GM18951 (cell line): ENCODE measurements around the gene COL11A1.
"Not testable (repeated sequence)": the region's sequence is repeated elsewhere in the genome, so short reads cannot be mapped to it uniquely, and the experiment has no call there.

Experiments
- POLR2A ChIP-seq: IDR thresholded peaks from 4 replicates; pipeline ENCODE4 v1.6.1; 2011; ENCODE audit warnings: mild to moderate bottlenecking; ENCODE audit not compliant: insufficient read length, insufficient read depth; ENCODE audit errors: extremely low read depth
- in situ Hi-C: fragments of 300-500 bp; cut with MboI; formaldehyde crosslinking; loops from one replicate; pipeline ENCODE4 v1.12.0; 2022; ENCODE audit warnings: low sequenced_read_pairs, mixed read lengths, inconsistent platforms; ENCODE audit not compliant: unreplicated experiment

COL11A1 gene

DNA sequence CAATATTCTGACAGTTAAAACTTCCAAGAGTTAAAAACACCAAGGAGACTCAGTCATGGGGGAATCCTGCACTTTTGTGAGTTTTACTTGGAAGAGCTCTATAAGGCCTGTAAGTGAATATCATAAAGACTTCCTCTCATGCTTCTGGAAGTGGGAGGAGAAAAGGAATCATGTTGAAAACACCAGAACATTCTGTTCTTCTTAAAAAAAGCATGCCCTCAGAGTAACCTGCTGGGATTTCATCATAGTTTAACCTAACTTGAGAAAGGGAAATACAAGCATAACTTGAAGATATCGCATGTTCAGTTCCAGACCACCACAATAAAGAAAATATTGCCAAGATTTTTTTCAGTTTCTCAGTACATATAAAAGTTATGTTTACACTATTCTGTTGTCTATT, 51.9 kb downstream of the COL11A1 start:
- in situ Hi-C loops, result no loop called here

DNA sequence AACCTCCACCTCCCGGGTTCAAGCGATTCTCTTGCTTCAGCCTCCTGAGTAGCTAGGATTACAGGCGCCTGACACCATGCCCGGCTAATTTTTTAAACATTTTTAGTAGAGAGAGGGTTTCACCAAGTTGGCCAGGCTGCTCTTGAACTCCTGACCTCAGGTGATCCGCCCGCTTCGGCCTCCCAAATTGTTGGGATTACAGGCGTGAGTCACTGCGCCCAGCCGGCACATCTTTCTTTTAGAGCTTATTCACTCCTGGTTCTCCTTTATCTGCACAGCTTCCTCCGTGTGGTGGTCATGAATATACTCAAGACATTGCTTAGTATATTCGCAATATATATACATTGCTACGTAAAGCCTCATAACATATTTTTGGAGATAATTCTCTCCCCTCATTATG, 80.2 kb downstream of the COL11A1 start:
- in situ Hi-C loops, result not testable (repeated sequence)

More for the DNA sequence above, 51.9 kb downstream of the COL11A1 start:
- TF ChIP-seq POLR2A, result no peak

DNA sequence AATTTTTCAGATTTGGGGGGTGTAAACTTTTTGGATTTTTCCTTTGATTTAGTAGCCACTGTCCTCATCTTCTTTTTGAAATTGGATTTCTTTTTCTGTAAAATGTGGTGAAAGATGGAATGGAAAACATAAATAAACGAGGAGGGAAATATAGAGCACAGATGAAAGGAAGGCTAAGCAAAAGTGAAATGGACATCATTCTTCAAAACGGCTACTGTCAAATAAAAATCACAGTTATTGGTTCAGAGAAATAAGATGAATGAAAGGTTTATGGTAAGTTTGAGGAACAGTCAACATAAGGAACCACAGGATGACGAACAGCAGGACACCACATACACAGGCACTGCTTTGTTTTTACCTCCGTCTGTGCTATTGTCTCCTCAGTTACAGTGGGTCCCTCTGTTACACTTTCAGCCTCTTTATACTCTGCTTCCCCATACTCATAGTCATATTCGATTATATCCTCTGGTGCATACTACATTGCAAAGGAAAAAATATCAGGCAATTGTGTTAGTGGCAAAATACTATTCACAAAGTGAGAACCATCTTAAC, 82.4 kb downstream of the COL11A1 start:
- in situ Hi-C loops, result no loop called here
- TF ChIP-seq POLR2A, result no peak

DNA sequence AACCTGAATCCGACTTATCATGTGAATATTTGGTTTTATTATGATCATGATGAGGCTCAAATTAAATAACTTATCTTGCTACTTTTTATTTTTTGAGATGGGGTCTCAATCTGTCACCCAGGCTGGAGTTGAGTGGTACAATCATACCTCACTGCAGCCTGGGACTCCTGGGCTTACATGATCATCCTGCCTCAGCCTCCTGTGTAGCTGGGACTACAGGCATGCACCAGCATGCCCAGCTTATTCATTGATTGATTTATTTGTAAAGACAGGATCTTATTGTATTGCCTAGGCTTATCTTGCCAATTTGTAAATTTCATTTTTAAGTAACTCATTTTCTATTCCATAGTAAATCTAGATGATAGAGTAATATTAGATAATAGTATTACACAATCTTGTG, 84.3 kb downstream of the COL11A1 start:
- in situ Hi-C loops, result no loop called here
- TF ChIP-seq POLR2A, result no peak

DNA sequence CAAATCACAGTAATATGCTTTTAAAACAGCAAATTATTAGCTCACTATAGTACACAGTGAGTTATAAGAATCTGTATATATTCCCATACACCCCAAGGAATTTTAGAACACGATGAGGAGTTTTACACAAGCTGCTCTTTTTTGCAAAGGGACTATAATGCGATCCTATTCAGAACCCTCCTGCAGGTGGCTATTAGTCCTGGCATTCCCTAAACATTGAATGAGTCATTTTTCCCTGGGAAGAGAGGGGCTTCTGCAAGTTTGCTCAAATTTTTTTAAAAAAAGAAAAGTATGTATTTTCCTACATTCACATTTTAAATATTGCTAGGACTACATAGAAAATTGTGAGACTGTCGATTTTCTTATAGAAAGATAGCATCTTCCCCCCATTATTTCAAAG, 106.3 kb downstream of the COL11A1 start:
- TF ChIP-seq POLR2A, result no peak
- in situ Hi-C loops, result no loop called here

DNA sequence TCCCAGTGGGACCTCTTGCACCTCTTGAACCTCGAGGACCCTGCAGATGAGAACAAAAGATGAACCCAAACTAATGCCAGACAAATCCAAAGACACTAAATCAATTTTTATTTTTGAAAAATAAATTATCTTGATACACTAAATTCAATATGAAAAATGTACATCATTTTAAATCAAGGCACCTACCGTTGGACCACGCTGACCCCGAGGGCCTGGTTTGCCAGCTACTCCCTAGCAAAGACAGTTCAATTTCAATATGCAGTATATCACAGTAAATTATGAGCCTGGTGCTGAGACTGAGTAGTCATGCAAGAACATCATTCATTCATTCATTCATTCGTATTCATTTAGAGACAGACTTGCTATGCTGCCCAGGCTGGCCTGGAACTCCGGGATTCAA, 129.4 kb downstream of the COL11A1 start:
- in situ Hi-C loops, result no loop called here
- TF ChIP-seq POLR2A, result no peak

DNA sequence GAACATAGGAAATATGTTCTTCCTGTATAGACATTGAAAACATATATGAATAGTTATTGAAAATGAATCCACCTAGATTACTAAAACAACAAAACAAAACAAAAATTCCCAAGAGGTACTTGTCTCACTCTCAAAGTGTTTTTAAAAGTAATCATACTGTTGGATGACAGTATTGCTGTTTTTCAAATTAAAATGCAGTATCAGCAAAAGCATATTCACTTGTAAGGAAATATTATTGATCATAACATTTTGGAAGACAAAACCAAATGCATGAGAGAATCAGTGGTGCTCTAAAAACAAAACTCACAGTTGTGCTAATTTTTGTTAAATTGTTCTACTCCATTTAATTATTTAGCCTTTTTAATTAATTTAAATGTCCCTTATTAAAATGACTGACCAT, 131.0 kb downstream of the COL11A1 start:
- TF ChIP-seq POLR2A, result no peak
- in situ Hi-C loops, result no loop called here

DNA sequence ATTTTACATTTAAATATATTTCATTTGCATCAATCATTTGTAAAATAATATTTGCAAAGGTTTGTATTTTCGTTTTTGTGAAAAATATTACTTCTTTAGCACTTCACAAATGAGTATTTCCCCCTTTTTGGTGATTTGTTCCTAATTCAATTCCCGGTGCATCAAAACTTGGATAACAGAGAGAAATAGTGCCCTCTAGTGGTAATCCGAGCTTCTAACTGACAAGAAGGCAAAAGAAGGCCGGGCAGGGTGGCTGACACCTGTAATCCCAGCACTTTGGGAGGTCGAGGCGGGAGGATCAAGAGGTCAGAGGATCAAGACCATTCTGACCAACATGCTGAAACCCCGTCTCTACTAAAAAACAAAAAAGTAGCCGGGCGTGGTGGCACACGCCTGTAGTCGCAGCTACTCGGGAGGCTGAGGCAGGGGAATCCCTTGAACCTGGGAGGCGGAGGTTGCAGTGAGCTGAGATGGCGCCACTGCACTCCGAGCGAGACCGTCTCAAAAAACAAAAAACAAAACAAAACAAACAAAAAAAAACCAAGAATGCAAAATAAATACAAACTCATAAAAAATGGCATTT, 137.7 kb downstream of the COL11A1 start:
- no peak for TF ChIP-seq POLR2A
- in situ Hi-C loops, result no loop called here

DNA sequence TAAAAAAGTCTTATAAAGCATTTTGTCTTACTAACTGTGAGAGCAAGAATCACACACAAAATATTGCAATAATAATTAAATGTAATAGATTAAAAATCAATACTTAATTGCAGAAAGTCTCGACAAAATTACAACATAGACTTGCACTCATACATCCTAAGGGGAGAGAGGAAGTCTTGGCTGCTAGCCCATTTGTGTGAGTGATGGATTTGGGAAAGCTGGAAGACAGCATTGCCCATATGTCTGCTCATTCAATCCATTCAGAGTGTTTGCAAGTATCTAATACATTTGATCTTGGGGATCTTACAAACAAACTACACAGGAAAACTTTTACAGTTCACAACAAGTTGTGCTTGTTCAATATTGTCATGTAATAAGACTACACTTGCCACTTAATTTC, 140.5 kb downstream of the COL11A1 start:
- no peak for TF ChIP-seq POLR2A
- in situ Hi-C loops, result no loop called here

DNA sequence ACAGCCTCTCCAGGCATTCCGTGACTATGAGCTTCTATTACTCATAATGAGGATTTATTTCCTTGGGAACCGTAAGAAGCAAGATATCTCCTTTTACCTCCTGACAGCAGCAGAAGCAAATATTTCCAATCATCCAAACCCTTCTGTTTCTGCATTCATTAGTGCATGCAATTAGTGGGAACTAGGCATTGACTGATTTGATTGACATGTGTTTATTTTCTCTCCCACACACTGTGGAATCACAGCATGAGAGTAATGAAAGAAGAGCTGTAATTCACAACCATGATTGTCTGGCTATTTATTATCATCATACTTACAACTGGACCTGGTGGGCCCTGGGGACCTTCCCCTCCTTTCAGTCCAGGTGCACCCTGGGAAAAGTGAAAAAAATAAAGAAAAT, 146.8 kb downstream of the COL11A1 start:
- no peak for TF ChIP-seq POLR2A
- in situ Hi-C loops, result no loop called here

DNA sequence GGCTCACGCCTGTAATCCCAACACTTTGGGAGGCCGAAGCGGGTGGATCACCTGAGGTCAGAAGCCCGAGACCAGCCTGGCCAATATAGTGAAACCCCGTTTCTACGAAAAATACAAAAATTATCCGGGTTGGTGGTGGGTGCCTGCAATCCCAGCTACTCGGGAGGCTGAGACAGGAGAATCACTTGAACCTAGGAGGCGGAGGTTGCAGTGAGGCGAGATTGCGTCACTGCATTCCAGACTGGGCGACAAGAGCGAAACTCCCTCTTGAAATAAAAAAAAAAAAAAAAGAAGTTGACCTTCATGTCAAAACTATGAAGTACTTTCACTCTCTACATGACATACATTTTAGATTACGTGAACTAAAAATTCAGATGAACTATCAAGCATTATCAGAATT, 153.7 kb downstream of the COL11A1 start:
- in situ Hi-C loops, result no loop called here
- TF ChIP-seq POLR2A, result no peak

DNA sequence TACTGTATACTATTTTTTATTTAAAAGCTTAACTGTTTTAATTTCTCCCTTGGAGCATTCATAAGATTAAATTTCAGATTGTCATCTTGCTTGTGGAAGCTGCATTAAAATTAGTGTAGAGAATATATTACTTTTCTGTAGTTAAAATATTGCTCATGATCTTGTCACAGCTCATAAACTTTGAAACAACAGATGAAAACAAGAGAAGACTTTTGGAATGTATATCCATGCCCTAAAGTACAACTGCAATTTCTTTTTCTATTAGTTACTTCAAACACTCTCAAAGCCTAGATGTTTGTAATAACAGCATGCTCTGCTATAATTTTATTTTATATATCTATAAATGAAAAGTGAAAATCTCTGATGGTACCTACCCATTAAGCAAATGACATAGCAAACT, 155.9 kb downstream of the COL11A1 start:
- in situ Hi-C loops, result no loop called here
- TF ChIP-seq POLR2A, result no peak

DNA sequence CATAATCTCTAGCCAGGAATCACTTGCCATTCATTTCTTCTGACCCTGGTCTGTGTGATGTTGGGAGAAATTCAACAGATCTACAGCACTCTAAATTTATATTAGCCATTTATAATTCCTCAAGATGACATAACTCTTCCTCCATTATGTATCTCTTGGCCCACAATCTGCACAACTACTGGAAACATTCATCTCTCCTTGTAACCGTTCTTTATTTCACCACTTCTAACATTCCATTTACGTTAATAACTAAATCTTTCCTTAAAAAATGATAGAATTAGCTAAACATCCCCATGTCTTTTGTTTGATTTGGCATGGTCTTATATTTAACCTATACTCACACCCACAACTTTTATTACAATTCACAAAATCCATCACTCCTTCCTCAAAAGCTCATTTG, 166.0 kb downstream of the COL11A1 start:
- in situ Hi-C loops, result no loop called here
- TF ChIP-seq POLR2A, result no peak

DNA sequence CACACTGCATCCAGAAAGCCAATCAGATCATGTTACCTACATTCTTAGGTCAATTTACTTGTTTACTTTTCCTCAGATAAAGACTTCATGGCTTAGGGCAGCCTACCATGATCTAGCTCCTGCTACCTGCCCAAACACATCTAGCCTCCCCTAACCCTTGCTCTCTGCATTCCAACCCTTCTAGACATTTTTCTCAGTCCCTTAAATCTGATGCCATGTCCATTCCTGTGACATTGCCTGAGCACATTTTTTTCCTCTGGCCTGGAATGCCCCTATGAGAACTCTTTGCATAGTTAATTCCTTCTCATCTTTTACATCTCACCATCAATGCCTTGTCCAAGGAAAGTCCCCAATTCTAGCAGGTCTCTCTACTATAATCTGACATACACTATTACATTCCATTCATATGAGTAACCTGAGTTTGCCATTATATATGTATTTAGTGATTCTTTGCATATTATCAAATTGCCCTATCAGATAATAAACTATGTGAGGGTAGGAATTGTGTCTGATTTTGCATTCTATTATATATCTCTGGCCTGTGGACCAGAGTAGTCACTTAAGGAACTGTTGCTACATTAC, 166.9 kb downstream of the COL11A1 start:
- TF ChIP-seq POLR2A, result no peak
- in situ Hi-C loops, result no loop called here
